Astrocyte (in vitro differentiated cells and primary cell): ENCODE results near the gene CDH20. TPM values are rescaled to one million over a fixed set of nuclear protein-coding genes. Genes with fewer than 3 reads are reported as not detected.

ENCODE experiments used
- DNase-seq: peaks from one replicate; pipeline ENCODE4 v3.0.0-alpha.2; 2010; ENCODE audit warnings: low read depth
- FAIRE-seq: peaks from 2 replicates; lab custom pipeline; 2011; peaks lifted over from hg19 to GRCh38; lab: Jason Lieb, UNC
- H2AFZ ChIP-seq: 2 replicates; pipeline ENCODE4 v1.6.0; 2012; ENCODE audit warnings: low read depth, low read length, inconsistent platforms
- H3K27ac ChIP-seq: 2 replicates; pipeline ENCODE4 v1.5.1; 2011; ENCODE audit warnings: low read depth, low read length, inconsistent platforms
- H3K27me3 ChIP-seq: 2 replicates; pipeline ENCODE4 v1.6.0; 2011; ENCODE audit warnings: low read length, inconsistent platforms; ENCODE audit not compliant: insufficient read depth
- H3K36me3 ChIP-seq: 2 replicates; pipeline ENCODE4 v1.5.1; 2011; ENCODE audit warnings: low read length, inconsistent platforms; ENCODE audit not compliant: insufficient read depth
- H3K4me1 ChIP-seq: 2 replicates; pipeline ENCODE4 v1.5.1; 2011; ENCODE audit warnings: low read length, inconsistent platforms; ENCODE audit not compliant: insufficient read depth
- H3K4me2 ChIP-seq: 2 replicates; pipeline ENCODE4 v1.6.0; 2012; ENCODE audit warnings: low read length, inconsistent platforms
- H3K4me3 ChIP-seq: 2 replicates; pipeline ENCODE4 v1.5.1; 2011; ENCODE audit warnings: low read depth, mild to moderate bottlenecking, low read length, inconsistent platforms; ENCODE audit not compliant: insufficient read depth
- H3K79me2 ChIP-seq: 2 replicates; pipeline ENCODE4 v1.6.0; 2012; ENCODE audit warnings: mild to moderate bottlenecking, low read length, inconsistent platforms; ENCODE audit not compliant: insufficient read depth
- H3K9ac ChIP-seq: 2 replicates; pipeline ENCODE4 v1.6.0; 2012; ENCODE audit warnings: mild to moderate bottlenecking, low read length, inconsistent platforms
- H3K9me3 ChIP-seq: 2 replicates; pipeline ENCODE4 v1.5.1; 2012; ENCODE audit warnings: low read depth, mild to moderate bottlenecking, low read length, inconsistent platforms; ENCODE audit not compliant: insufficient read depth
- H4K20me1 ChIP-seq: 2 replicates; pipeline ENCODE4 v1.6.0; 2012; ENCODE audit warnings: low read length, inconsistent platforms; ENCODE audit not compliant: insufficient read depth
- H3K27ac Mint-ChIP-seq: one replicate; pipeline ENCODE4 v1.8.0; 2021; ENCODE audit warnings: mild to moderate bottlenecking, mixed read lengths; ENCODE audit not compliant: unreplicated experiment
- H3K27me3 Mint-ChIP-seq: one replicate; pipeline ENCODE4 v1.8.0; 2021; ENCODE audit warnings: low read depth, mixed read lengths; ENCODE audit not compliant: unreplicated experiment
- H3K36me3 Mint-ChIP-seq: one replicate; pipeline ENCODE4 v1.8.0; 2021; ENCODE audit warnings: low read depth, mixed read lengths; ENCODE audit not compliant: unreplicated experiment
- H3K4me1 Mint-ChIP-seq: one replicate; pipeline ENCODE4 v1.8.0; 2021; ENCODE audit warnings: low read depth, mixed read lengths; ENCODE audit not compliant: unreplicated experiment
- H3K4me3 Mint-ChIP-seq: one replicate; pipeline ENCODE4 v1.8.0; 2021; ENCODE audit warnings: mild to moderate bottlenecking, moderate library complexity, mixed read lengths; ENCODE audit not compliant: unreplicated experiment
- H3K9me3 Mint-ChIP-seq: one replicate; pipeline ENCODE4 v1.8.0; 2021; ENCODE audit warnings: mild to moderate bottlenecking, mixed read lengths; ENCODE audit not compliant: unreplicated experiment
- EZH2 ChIP-seq: IDR thresholded peaks from 2 replicates; pipeline ENCODE4 v1.6.1; 2012; ENCODE audit warnings: mild to moderate bottlenecking, low read length, inconsistent platforms; ENCODE audit not compliant: insufficient read depth
- total RNA-seq: library from RNA; stranded (reverse); gene quantifications from 2 replicates; pipeline ENCODE4 v1.2.1, GENCODE V29; 2021
- TF ChIP-seq, protein P1 (sequence below): IDR thresholded peaks from 2 replicates; pipeline ENCODE4 v1.5.1; 2011; ENCODE audit warnings: low read depth, mild to moderate bottlenecking, inconsistent platforms, low read length, moderate library complexity; ENCODE audit not compliant: insufficient read depth

The CDH20 gene
- total RNA-seq, 1 donor from 2014 or later, result not detected

DNA sequence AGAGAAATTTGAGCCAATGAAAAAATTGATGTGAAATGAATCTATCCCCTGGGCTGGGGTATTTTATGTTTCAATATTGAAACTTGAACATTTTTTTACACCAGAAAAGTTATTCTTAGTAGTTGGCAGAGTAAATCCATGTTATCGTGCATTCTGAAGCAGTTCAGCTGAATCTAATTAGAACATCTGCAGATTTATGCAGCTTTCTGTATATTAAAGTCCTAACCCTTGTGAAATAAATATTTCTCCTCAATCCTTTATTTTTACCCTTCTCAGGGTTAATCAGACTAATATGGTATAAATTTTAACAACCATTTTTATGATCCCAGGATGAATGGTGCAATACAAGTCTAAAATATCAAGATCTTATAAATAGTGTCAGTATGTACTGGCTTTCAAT is 69.5 kb downstream of the CDH20 start:
- no peaks in the 10 kb centered on the region for H3K36me3 Mint-ChIP-seq
- H4K20me1 ChIP-seq, result no peaks in the 10 kb centered on the region
- DNase-seq, result no peak
- H3K9me3 Mint-ChIP-seq, result peaks cover 2% of the 10 kb centered on the region
- TF ChIP-seq, protein P1, sequence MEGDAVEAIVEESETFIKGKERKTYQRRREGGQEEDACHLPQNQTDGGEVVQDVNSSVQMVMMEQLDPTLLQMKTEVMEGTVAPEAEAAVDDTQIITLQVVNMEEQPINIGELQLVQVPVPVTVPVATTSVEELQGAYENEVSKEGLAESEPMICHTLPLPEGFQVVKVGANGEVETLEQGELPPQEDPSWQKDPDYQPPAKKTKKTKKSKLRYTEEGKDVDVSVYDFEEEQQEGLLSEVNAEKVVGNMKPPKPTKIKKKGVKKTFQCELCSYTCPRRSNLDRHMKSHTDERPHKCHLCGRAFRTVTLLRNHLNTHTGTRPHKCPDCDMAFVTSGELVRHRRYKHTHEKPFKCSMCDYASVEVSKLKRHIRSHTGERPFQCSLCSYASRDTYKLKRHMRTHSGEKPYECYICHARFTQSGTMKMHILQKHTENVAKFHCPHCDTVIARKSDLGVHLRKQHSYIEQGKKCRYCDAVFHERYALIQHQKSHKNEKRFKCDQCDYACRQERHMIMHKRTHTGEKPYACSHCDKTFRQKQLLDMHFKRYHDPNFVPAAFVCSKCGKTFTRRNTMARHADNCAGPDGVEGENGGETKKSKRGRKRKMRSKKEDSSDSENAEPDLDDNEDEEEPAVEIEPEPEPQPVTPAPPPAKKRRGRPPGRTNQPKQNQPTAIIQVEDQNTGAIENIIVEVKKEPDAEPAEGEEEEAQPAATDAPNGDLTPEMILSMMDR, result no peak
- no peak for TF ChIP-seq EZH2
- FAIRE-seq, result no peak
- no peaks in the 10 kb centered on the region for H3K27me3 Mint-ChIP-seq
- H3K27ac ChIP-seq, result no peak overlapping the region
- no peaks in the 10 kb centered on the region for H3K36me3 ChIP-seq
- peaks cover 14% of the 10 kb centered on the region for H3K4me1 Mint-ChIP-seq
- no peaks in the 10 kb centered on the region for H3K79me2 ChIP-seq
- H3K27me3 ChIP-seq, result no peaks in the 10 kb centered on the region
- peaks cover 26% of the 10 kb centered on the region for H3K4me1 ChIP-seq
- no peak overlapping the region for H3K27ac Mint-ChIP-seq
- no peaks in the 10 kb centered on the region for H3K9me3 ChIP-seq
- H3K4me2 ChIP-seq, result no peak overlapping the region
- H2AFZ ChIP-seq, result no peak overlapping the region
- no peak overlapping the region for H3K4me3 ChIP-seq
- H3K4me3 Mint-ChIP-seq, result no peak overlapping the region
- H3K9ac ChIP-seq, result no peak overlapping the region

DNA sequence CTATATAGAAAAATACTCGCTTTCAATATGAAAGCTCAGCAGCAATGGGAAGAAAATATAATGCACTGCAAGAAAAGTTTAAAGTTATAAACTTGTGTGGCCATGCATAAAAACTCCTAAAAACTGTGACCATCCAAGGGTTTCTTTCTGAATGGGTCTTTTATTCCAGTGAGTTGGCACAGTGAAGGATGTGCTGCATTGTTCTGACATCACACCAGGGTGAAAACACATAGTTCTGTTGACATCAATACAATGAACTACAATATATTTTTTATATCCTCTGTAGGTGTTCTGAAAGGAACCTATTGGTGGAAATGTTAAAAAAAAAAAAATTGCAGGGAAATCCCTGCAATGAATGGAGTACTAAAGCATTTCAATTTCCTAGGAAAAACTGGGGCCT is 80.2 kb downstream of the CDH20 start:
- Histone ChIP-seq H3K36me3 (no peaks in the 10 kb centered on the region), H3K4me1 (no peaks in the 10 kb centered on the region), H3K4me2 (no peak overlapping the region), H3K9ac (no peak overlapping the region), H3K27ac (no peak overlapping the region), H4K20me1 (no peaks in the 10 kb centered on the region), H3K27me3 (no peaks in the 10 kb centered on the region), H3K79me2 (no peaks in the 10 kb centered on the region), H2AFZ (no peak overlapping the region), H3K4me3 (no peak overlapping the region), H3K9me3 (no peaks in the 10 kb centered on the region)
- Mint-ChIP-seq H3K36me3 (no peaks in the 10 kb centered on the region), H3K27me3 (no peaks in the 10 kb centered on the region), H3K4me1 (no peaks in the 10 kb centered on the region), H3K4me3 (no peak overlapping the region), H3K27ac (no peak overlapping the region), H3K9me3 (no peaks in the 10 kb centered on the region)
- DNase-seq, result no peak
- TF ChIP-seq, protein P1, result no peak
- no peak for TF ChIP-seq EZH2
- FAIRE-seq, result no peak

DNA sequence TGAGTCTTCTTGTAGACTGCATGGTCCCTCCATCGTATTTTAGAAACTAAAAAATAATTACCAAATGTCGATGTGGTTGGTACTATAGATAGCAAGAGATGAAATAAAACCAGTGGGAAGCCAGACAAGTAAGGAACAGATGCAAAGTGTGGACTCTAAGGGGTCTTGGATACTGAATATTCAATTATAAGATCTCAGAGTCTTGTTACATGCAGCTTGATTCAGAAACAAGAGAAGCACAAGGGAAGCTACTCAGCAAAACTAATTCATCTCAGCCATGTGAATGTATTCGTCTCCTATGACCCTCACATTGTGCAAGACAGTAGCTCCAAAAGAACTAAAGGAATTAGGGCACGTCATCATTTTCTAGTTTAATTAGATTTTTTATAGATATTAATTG is 80.9 kb downstream of the CDH20 start:
- TF ChIP-seq, protein P1, result no peak
- TF ChIP-seq EZH2, result no peak

More for the DNA sequence above, 80.9 kb downstream of the CDH20 start:
- Mint-ChIP-seq H3K36me3 (no peaks in the 10 kb centered on the region), H3K27me3 (no peaks in the 10 kb centered on the region), H3K4me1 (no peaks in the 10 kb centered on the region), H3K4me3 (no peak overlapping the region), H3K27ac (no peak overlapping the region), H3K9me3 (no peaks in the 10 kb centered on the region)
- no peak overlapping the region for H3K4me3 ChIP-seq
- FAIRE-seq (no peak), DNase-seq (no peak)
- H3K27me3 ChIP-seq, result no peaks in the 10 kb centered on the region
- H3K4me2 ChIP-seq, result no peak overlapping the region
- no peaks in the 10 kb centered on the region for H3K9me3 ChIP-seq
- H4K20me1 ChIP-seq, result no peaks in the 10 kb centered on the region
- H3K9ac ChIP-seq, result no peak overlapping the region
- H3K79me2 ChIP-seq, result no peaks in the 10 kb centered on the region
- no peaks in the 10 kb centered on the region for H3K36me3 ChIP-seq
- no peak overlapping the region for H2AFZ ChIP-seq
- H3K27ac ChIP-seq, result no peak overlapping the region
- H3K4me1 ChIP-seq, result no peaks in the 10 kb centered on the region
